ENCODE measurements around the gene RAD23A. TPM values are rescaled to one million over a fixed set of nuclear protein-coding genes. Genes with fewer than 3 reads are reported as not detected.
"Not testable (repeated sequence)": the region's sequence is repeated elsewhere in the genome, so short reads cannot be mapped to it uniquely, and the experiment has no call there.

The RAD23A gene
- total RNA-seq, 1 donor from 2014 or later, result 96.5 TPM

GRCh38 chr19:12955575-12955974, 9.9 kb downstream of the RAD23A start:
- DNase-seq (ENCODE audit: low spot score), result not testable (repeated sequence)

DNA sequence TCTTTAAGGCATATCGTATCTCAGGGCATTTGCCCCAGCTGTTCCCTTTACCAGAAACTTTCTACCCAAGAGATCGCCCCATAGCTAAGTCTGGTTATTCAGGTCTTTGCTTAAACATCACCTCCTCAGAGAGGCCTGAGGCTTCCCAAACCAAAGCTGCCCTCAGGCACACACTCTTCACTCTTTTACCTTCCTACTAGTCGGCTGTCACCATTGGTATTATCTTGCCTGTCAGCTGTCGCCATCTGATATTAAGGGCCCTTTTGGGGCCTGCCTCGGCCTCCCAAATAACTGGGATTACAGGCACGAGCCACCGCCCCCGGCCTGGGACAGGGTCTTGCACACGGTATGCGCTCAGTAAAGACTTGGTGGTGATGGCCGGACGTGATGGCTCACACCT, 10.3 kb downstream of the RAD23A start:
- DNase-seq (ENCODE audit: low spot score), result no peak

DNA sequence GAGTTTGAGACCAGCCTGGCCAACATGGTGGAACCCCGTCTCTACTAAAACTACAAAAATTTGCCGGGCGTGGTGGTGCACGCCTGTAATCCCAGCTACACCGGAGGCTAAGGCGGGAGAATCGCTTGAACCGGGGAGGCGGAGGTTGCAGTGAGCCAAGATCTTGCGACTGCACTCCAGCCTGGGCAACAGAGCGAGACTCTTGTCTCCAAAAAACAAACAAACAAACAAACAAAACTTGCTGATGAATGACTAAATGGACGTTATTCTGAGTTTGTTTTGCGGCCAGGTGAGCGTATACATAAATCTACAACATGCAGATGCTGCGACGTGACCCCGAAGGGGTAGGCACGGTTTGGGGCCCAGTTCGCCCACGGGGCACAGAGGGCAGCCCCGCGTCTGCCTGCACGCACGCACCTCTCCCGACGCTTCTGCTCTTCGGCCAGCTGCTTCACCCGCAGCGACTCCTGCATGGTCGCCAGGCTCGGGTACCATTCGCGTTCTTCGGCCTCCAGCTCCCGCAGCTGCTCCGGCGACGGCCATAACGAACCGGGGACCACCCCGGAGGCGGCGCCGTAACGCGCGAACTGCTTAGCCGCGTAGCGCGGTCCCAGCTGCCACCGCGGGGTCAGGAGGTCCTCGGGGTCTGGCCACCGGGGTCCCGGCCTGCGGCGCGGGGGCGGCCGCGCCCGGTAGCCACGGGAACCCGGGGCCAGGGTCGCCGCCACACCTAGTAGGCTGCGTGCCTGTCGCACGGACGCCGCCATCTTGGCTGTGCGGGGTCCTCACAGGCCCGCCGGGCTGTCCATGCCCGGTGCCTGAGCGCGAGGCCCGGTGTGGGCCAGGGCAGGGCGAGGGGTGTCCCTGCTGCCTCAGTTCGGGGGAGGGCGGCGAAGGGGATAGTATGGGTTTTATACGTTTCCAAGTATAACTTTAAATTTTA, 11.1 kb downstream of the RAD23A start, which contains the start of gene GADD45GIP1:
TSS of gene GADD45GIP1 (minus strand) at position 778 of the 943 bp plus-strand sequence. CDS start at position 767, 11 bp downstream.
- peak; percentile 77 for DNase-seq (ENCODE audit: low spot score)

- not testable (repeated sequence) for DNase-seq (ENCODE audit: low spot score)
Measured at GRCh38 chr19:12957389-12957952, 11.8 kb downstream of the RAD23A start.

GRCh38 chr19:12959481-12959880, 13.8 kb downstream of the RAD23A start:
- DNase-seq (ENCODE audit: low spot score), result no peak

GRCh38 chr19:12965017-12965811, 19.6 kb downstream of the RAD23A start:
- peak; percentile 72 for DNase-seq (ENCODE audit: low spot score)

DNA sequence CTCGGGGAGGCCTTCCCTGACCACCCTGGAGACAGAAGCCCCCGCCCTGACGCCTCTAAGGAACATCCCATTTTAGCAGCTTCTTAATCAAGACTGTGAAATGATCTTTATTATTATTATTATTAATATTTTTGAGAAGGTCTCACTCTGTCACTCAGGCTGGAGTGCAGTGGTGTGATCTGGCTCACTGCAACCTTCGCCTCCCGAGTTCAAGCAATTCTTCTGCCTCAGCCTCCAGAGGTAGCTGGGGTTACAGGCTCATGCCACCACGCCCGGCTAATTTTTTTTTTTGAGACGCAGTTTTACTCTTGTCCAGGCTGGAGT, 20.1 kb downstream of the RAD23A start:
- DNase-seq (ENCODE audit: low spot score), result no peak

DNA sequence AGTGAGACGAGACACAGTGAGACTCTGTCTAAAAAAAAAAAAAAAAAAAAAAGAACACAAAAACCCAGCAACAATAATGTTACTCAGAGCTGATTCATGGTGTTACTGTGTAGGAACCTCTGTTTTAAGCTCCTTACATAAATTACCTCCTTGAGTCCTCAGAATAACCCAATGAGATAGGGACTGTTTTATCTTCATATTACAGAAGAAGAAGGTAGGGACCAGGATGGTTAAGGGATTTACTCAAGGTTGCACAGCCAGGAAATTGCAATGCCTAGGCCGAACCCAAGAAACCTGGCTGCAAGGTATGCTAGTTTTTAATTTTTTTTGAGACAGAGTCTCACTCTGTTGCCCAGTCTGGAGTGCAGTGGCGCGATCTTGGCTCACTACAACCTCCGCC, 22.2 kb downstream of the RAD23A start:
- DNase-seq (ENCODE audit: low spot score), result no peak

- DNase-seq (ENCODE audit: low spot score), result no peak
Measured at GRCh38 chr19:12969292-12969988, 23.8 kb downstream of the RAD23A start, which contains the start of gene DAND5. Gene DAND5 (plus strand): TSS chr19:12969576. CDS start chr19:12969661, 85 bp downstream.

DNA sequence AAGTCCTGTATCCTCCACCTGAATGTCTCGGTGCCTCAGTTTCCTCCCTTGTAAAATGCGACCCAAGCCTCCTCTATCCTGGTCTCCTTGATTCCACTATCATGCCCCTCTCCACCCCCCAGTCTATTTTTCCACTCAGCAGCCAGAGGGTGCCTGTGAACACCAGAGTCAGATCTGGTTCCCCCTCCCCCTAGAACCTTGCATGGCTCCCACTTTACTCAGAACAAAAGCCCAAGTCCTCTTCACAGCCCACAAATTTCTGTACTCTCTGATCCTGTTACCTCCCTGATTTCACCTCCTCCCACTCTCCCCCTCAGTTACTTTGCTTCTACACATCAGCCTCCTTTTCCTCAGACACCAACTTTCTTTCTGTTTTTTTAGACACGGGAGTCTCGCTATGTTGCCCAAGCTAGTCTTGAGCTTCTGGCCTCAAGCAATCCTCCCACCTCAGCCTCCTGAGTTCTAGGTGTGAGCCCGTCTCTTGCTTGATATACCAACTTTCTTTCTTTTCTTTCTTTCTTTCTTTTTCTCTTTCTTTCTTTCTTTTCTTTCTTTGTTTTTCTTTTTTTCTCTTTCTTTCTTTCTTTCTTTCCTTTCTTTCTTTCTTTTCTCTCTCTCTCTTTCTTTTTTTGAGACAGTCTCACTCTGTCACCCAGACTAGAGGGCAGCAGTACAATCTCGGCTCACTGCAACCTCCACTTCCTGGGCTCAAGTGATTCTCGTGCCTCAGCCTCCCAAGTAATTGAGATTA, 24.6 kb downstream of the RAD23A start:
- no peak for DNase-seq (ENCODE audit: low spot score)

DNA sequence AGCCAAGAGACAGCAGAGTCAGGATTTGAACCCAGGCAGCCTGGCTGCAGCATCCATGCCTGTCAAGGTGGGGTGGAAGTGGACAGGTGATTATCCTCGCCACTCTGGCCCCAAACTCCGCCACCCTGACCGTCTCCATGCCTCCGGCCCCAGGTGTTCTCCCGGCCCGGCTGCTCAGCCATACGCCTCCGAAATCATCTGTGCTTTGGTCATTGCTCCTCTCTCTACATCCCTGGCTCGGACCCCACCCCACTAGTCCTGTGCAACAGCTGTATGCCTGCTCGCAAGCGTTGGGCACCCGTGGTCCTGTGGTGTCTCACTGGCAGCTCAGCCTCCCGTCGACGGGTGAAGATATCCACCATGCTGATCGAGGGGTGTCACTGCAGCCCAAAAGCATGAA, 27.6 kb downstream of the RAD23A start:
- no peak for DNase-seq (ENCODE audit: low spot score)

- DNase-seq (ENCODE audit: low spot score), result no peak
Measured at GRCh38 chr19:12974301-12975220, 28.9 kb downstream of the RAD23A start.

DNA sequence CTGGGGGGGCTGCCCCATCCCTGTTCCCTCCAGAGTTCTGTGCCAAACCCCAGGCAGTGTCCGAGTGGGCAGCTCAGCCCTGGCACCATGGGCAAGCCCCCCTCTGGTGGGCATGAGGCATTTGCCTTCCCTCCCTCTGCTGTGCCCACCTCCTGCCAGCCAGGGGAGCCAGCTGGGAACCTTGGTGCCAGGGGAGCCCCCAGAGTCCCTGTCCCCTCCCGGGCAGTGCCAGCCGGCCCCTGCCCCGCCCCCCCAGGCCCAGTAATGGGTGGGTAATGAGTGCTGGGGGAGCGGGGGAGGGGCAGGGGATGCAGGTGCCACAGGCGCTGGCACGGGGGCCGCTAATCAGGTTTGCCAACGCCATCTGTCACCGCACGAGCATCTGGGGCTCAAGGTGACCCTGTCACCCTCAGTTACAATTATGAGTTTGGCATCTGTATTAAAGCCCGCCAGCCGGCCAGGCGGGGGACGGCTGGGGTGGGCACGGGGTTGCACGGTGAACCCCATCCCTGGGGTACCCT, 29.6 kb downstream of the RAD23A start:
- no peak for DNase-seq (ENCODE audit: low spot score)

DNA sequence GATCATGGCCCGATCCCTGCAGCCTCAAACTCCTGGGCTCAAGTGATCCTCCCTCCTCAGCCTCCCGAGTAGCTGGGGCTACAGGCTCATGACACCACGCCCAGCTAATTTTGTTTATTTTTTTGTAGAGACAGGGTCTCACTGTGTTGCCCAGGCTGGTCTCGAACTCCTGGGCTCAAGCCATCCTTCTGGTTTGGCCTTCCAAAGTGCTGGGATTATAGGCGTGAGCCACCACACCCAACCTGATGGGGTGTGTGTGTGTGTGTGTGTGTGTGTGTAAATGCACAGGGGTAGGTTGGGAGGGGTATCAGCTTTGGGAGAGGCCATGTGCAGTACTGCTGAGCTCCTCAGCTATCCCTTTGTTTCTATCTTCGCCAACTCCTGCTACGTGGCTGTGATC, 30.4 kb downstream of the RAD23A start:
- not testable (repeated sequence) for DNase-seq (ENCODE audit: low spot score)

GRCh38 chr19:12979974-12980373, 34.3 kb downstream of the RAD23A start:
- no peak for DNase-seq (ENCODE audit: low spot score)

DNA sequence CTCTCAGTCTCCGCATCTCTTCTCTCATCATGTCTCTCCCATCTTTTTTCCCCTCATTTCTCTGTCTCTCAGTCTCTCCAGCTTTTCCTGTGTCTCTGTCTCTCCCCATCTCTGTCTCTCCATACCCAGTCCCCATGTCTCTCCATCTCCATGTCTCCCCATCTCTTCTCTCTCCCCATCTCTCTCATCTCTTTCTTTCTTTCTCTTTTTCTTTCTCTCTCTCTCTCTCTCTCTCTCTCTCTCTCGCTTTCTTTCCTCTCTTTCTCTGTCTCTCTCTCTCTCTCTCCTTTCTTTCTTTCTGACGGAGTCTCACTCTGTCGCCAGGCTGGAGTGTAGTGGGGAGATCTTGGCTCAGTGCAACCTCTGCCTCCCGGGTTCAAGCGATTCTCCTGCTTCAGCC, 37.0 kb downstream of the RAD23A start:
- no peak for DNase-seq (ENCODE audit: low spot score)

DNA sequence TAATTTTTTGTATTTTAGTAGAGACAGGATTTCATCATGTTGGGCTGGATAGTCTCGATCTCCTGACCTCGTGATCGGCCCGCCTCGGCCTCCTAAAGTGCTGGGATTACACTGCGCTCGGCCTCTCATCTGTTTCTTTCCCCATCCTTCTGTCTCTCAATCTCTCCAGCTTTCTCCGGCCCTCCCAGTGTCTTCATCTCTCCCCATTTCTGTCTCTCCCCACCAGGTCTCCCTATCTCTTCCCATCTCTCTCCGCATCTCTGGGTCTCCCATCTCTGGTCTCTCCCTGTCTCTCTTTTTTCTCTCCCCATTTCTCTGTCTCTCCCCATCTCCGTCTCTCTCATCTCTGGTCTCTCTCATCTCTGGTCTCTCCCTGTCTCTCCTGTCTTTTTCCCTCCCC, 37.4 kb downstream of the RAD23A start:
- no peak for DNase-seq (ENCODE audit: low spot score)

- DNase-seq (ENCODE audit: low spot score), result peak; percentile 78
Measured at GRCh38 chr19:12983542-12984142, 38.0 kb downstream of the RAD23A start.

DNA sequence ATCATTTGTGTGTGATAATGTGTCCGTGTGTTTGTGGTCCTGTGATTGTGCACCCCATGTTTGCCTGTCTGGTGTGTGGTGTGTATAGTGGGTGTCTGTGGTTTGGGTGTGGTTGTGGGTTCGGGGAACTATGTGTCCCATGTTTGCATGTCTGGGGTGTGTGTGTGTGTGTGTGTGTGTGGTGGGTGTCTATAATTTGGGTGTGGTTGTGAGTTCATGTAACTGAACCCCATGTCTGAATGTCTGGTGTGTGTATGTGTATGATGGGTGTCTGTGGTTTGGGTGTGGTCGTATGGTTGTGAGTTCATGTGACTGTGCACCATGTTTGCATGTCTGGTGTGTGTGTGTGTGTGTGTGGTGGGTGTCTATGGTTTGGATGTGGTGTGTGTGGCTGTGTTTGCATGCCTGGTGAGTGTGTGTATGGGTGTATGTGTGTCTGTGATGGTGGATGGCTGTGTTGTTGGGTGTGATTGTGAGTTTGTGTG, 38.5 kb downstream of the RAD23A start:
- DNase-seq (ENCODE audit: low spot score), result no peak

Data from ureter (tissue), 1 donor.